ENCODE data around the gene MIXL1. TPM values are rescaled to one million over a fixed set of nuclear protein-coding genes. Genes with fewer than 3 reads are reported as not detected.

MIXL1 gene
- total RNA-seq, 1 experiment from 2014 or later = not detected

DNA sequence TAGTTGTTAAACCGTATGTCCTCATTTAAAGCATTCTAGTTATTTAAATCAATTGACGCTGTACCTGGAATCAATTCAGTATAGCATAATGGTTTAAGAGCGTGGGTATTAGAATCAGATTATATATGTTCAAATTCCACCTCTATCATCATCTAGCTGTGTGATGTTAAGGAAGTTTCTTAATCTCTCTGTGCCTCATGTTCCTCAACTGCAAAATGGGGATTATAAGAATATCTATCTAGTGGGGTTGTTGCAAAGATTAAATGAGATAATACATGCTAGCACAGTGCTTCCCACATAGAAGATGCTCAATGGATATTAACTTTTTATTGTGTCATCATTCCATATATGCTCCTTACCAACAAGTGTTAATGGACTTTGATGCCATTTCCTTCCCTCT lies 16.0 kb downstream of the MIXL1 start:
- no peaks in the 10 kb centered on the region for H4K20me1 ChIP-seq (ENCODE audit: insufficient read depth)
- no TSS peak for BruUV-seq (replicated peaks)
- ChIA-PET POLR2A (no interaction called here), RAD21 (ENCODE audit: low non-redundant PET in 1 of 2, low total read pairs in 2 of 2, uncharacterized antibody in 2 of 2, unreplicated experiment in 2 of 2) (no interaction called here), CTCF (no interaction called here)
- intact Hi-C loops (cut with micrococcal nuclease) = loop anchor here (5.0 kb wide), 1 partner anchor 48 kb away; no protein-coding TSS in a partner anchor
- H3K27me3 ChIP-seq (ENCODE audit: insufficient read depth, low read length) = no peaks in the 10 kb centered on the region
- H3K9me2 ChIP-seq (ENCODE audit: insufficient read depth) = no peaks in the 10 kb centered on the region
- no peak for TF ChIP-seq CEBPB (IDR thresholded peaks at IDR 0.05; ENCODE audit: low read depth)
- no peak for TF ChIP-seq FOSL1 (IDR thresholded peaks at IDR 0.05; ENCODE audit: low read depth)
- no peaks in the 10 kb centered on the region for H3K9me3 ChIP-seq (ENCODE audit: control insufficient read depth in 1 of 2, insufficient read depth in 1 of 2, low read depth in 1 of 2, low read length in 2 of 2)
- no peak overlapping the region for H3K9ac ChIP-seq (ENCODE audit: low read length)
- H3K4me3 ChIP-seq (replicated peaks in 1 of 2; ENCODE audit: low read depth in 1 of 2, low read length in 2 of 2) = no peak overlapping the region
- DNase-seq (ENCODE audit: low read depth, low spot score) (no peak), ATAC-seq (no peak)
- H2AFZ ChIP-seq (ENCODE audit: low read depth, low read length, poor library complexity, severe bottlenecking) = no peak overlapping the region
- H3K4me1 ChIP-seq (ENCODE audit: control insufficient read depth in 1 of 2, insufficient read depth in 2 of 2, low read length in 2 of 2) = no peaks in the 10 kb centered on the region
- no peaks in the 10 kb centered on the region for H3K79me2 ChIP-seq (ENCODE audit: insufficient read depth, low read length)
- H3K27ac ChIP-seq (ENCODE audit: low read depth, low read length) = no peak overlapping the region
- H3K4me2 ChIP-seq (ENCODE audit: low read length) = no peak overlapping the region
- peaks cover 4 to 7% of the 10 kb centered on the region in 2 experiments; a peak in 1 of 4 replicates for H3K36me3 ChIP-seq (ENCODE audit: control insufficient read depth in 1 of 2, insufficient read depth in 2 of 2, low read length in 2 of 2)

DNA sequence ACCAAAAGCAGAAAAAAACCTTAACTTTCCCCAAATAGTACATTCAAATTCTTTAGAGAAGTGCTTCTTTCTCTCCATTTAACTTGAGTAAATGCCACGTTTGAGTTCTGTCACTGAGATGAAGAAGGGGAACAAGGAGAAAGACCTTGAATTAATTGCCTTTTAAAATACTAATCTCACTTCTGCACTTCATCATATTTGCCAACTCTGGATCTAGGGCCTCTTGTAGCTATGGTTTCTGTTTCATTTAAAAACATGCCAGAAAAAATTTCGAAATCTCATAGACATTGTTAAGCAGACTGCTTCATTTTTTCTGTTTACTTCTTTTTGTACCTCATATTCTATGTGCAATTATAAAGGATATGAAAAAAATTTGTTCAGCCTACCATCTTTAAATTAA lies 24.6 kb downstream of the MIXL1 start:
- H3K4me2 ChIP-seq (ENCODE audit: low read length) = no peak overlapping the region
- no peaks in the 10 kb centered on the region for H4K20me1 ChIP-seq (ENCODE audit: insufficient read depth)
- no TSS peak for BruUV-seq (replicated peaks)
- POLR2A ChIA-PET = no interaction called here
- H3K9me2 ChIP-seq (ENCODE audit: insufficient read depth) = no peaks in the 10 kb centered on the region
- no peaks in the 10 kb centered on the region for H3K27me3 ChIP-seq (ENCODE audit: insufficient read depth, low read length)
- no peak overlapping the region for H3K27ac ChIP-seq (ENCODE audit: low read depth, low read length)
- RAD21 ChIA-PET (ENCODE audit: low non-redundant PET in 1 of 2, low total read pairs in 2 of 2, uncharacterized antibody in 2 of 2, unreplicated experiment in 2 of 2) = no interaction called here
- H3K79me2 ChIP-seq (ENCODE audit: insufficient read depth, low read length) = no peaks in the 10 kb centered on the region
- H3K36me3 ChIP-seq (ENCODE audit: control insufficient read depth in 1 of 2, insufficient read depth in 2 of 2, low read length in 2 of 2) = peaks cover 0 to 2% of the 10 kb centered on the region in 2 experiments; a peak in 1 of 4 replicates
- H3K4me3 ChIP-seq (replicated peaks in 1 of 2; ENCODE audit: low read depth in 1 of 2, low read length in 2 of 2) = no peak overlapping the region
- no peak overlapping the region for H3K9ac ChIP-seq (ENCODE audit: low read length)
- intact Hi-C loops (cut with micrococcal nuclease) = no loop called here
- no peak overlapping the region for H2AFZ ChIP-seq (ENCODE audit: low read depth, low read length, poor library complexity, severe bottlenecking)
- ATAC-seq (no peak), DNase-seq (ENCODE audit: low read depth, low spot score) (no peak)
- TF ChIP-seq SIN3A (IDR thresholded peaks at IDR 0.05; ENCODE audit: low read depth) = no peak
- TF ChIP-seq POLR2A (IDR thresholded peaks at IDR 0.05; ENCODE audit: borderline replicate concordance, extremely low read depth, insufficient read depth, insufficient read length) = no peak
- no peak for TF ChIP-seq FOSL1 (IDR thresholded peaks at IDR 0.05; ENCODE audit: low read depth)
- no peak for TF ChIP-seq JUND (IDR thresholded peaks at IDR 0.05)
- no peak for TF ChIP-seq YY1 (IDR thresholded peaks at IDR 0.05; ENCODE audit: extremely low read depth, insufficient replicate concordance, low read depth, low read length)
- no peak for TF ChIP-seq ELF1 (IDR thresholded peaks at IDR 0.05; ENCODE audit: borderline replicate concordance, low read depth)
- TF ChIP-seq SP1 (IDR thresholded peaks at IDR 0.05; ENCODE audit: low read depth) = no peak
- TF ChIP-seq CBX3 (IDR thresholded peaks at IDR 0.05; ENCODE audit: low read depth) = no peak
- TF ChIP-seq, protein P1, sequence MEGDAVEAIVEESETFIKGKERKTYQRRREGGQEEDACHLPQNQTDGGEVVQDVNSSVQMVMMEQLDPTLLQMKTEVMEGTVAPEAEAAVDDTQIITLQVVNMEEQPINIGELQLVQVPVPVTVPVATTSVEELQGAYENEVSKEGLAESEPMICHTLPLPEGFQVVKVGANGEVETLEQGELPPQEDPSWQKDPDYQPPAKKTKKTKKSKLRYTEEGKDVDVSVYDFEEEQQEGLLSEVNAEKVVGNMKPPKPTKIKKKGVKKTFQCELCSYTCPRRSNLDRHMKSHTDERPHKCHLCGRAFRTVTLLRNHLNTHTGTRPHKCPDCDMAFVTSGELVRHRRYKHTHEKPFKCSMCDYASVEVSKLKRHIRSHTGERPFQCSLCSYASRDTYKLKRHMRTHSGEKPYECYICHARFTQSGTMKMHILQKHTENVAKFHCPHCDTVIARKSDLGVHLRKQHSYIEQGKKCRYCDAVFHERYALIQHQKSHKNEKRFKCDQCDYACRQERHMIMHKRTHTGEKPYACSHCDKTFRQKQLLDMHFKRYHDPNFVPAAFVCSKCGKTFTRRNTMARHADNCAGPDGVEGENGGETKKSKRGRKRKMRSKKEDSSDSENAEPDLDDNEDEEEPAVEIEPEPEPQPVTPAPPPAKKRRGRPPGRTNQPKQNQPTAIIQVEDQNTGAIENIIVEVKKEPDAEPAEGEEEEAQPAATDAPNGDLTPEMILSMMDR (IDR thresholded peaks at IDR 0.05 in 2 of 3, conservative IDR thresholded peaks at IDR 0.05 in 1 of 3; ENCODE audit: borderline replicate concordance in 1 of 3, insufficient read depth in 1 of 3, low read depth in 2 of 3, low read length in 2 of 3) = no peak
- no peak for TF ChIP-seq POLR2AphosphoS5 (IDR thresholded peaks at IDR 0.05; ENCODE audit: low read depth, low read length)
- TF ChIP-seq, protein P2, sequence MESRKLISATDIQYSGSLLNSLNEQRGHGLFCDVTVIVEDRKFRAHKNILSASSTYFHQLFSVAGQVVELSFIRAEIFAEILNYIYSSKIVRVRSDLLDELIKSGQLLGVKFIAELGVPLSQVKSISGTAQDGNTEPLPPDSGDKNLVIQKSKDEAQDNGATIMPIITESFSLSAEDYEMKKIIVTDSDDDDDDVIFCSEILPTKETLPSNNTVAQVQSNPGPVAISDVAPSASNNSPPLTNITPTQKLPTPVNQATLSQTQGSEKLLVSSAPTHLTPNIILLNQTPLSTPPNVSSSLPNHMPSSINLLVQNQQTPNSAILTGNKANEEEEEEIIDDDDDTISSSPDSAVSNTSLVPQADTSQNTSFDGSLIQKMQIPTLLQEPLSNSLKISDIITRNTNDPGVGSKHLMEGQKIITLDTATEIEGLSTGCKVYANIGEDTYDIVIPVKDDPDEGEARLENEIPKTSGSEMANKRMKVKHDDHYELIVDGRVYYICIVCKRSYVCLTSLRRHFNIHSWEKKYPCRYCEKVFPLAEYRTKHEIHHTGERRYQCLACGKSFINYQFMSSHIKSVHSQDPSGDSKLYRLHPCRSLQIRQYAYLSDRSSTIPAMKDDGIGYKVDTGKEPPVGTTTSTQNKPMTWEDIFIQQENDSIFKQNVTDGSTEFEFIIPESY (IDR thresholded peaks at IDR 0.05; ENCODE audit: extremely low read depth, insufficient replicate concordance, low read length) = no peak
- no peaks in the 10 kb centered on the region for H3K4me1 ChIP-seq (ENCODE audit: control insufficient read depth in 1 of 2, insufficient read depth in 2 of 2, low read length in 2 of 2)
- CTCF ChIA-PET = interaction anchor here (0.7 kb wide), 1 partner anchor 94 kb away, joined by 3 read pairs; no protein-coding TSS in a partner anchor
- H3K9me3 ChIP-seq (ENCODE audit: control insufficient read depth in 1 of 2, insufficient read depth in 1 of 2, low read depth in 1 of 2, low read length in 2 of 2) = no peaks in the 10 kb centered on the region

Data from HCT116 (cell line).